Keratinocyte (primary cell): Measurements from ENCODE around the gene SLC39A11.

Experiments used
- EZH2 ChIP-seq: IDR thresholded peaks from one replicate; pipeline ENCODE4 v1.6.1; 2012; ENCODE audit warnings: inconsistent platforms, mild to moderate bottlenecking, low read length, moderate library complexity
- TF ChIP-seq, protein P1 (sequence below), 3 experiments: IDR thresholded peaks in 1 of 3; conservative IDR thresholded peaks in 1 of 3; optimal IDR thresholded peaks in 1 of 3; 2 replicates in 2 of 3; 3 replicates in 1 of 3; pipeline versions ENCODE3 to v1.5.1; 2011; ENCODE audit warnings: low read length in 3 of 3, mild to moderate bottlenecking in 3 of 3, moderate library complexity in 2 of 3, control low read depth in 1 of 3, inconsistent platforms in 1 of 3; ENCODE audit not compliant: insufficient read depth in 2 of 3; ENCODE audit errors: extremely low read depth in 1 of 3

GRCh38 chr17:72672729-72673128 is 419.8 kb downstream of the SLC39A11 start:
- no peak for TF ChIP-seq EZH2
- TF ChIP-seq, protein P1, sequence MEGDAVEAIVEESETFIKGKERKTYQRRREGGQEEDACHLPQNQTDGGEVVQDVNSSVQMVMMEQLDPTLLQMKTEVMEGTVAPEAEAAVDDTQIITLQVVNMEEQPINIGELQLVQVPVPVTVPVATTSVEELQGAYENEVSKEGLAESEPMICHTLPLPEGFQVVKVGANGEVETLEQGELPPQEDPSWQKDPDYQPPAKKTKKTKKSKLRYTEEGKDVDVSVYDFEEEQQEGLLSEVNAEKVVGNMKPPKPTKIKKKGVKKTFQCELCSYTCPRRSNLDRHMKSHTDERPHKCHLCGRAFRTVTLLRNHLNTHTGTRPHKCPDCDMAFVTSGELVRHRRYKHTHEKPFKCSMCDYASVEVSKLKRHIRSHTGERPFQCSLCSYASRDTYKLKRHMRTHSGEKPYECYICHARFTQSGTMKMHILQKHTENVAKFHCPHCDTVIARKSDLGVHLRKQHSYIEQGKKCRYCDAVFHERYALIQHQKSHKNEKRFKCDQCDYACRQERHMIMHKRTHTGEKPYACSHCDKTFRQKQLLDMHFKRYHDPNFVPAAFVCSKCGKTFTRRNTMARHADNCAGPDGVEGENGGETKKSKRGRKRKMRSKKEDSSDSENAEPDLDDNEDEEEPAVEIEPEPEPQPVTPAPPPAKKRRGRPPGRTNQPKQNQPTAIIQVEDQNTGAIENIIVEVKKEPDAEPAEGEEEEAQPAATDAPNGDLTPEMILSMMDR (optimal IDR thresholded peaks at IDR 0.05 in 1 of 3, IDR thresholded peaks at IDR 0.05 in 1 of 3, conservative IDR thresholded peaks at IDR 0.05 in 1 of 3; ENCODE audit: extremely low read depth in 1 of 3, insufficient read depth in 2 of 3, low read length in 3 of 3) = no peak
